Kidney (tissue), 14 donors: Measurements from ENCODE around the gene NEURL1B. TPM values are rescaled to one million over a fixed set of nuclear protein-coding genes. Genes with fewer than 3 reads are reported as not detected.
"Not testable (repeated sequence)": the region's sequence is repeated elsewhere in the genome, so short reads cannot be mapped to it uniquely, and the experiment has no call there.

Experiments
- DNase-seq, 5 donors: peaks; one replicate each; pipeline ENCODE4 v3.0.0-alpha.2; 2013 to 2020
- FAIRE-seq: peaks from 2 replicates; lab custom pipeline; 2012; peaks lifted over from hg19 to GRCh38; lab: Jason Lieb, UNC
- H3K27ac ChIP-seq, 2 donors: one replicate each; pipeline ENCODE4 v1.7.0; 2013; ENCODE audit warnings: low read depth in 2 of 2, low read length in 2 of 2, inconsistent platforms in 1 of 2
- H3K27me3 ChIP-seq: one replicate; pipeline ENCODE4 v1.7.1; 2013; ENCODE audit warnings: low read length, inconsistent platforms; ENCODE audit not compliant: control insufficient read depth, insufficient read depth
- H3K36me3 ChIP-seq, 3 donors: one replicate each; pipeline versions ENCODE4 v1.7.0 to v1.7.1; 2013; ENCODE audit warnings: low read length in 3 of 3, control low read depth in 1 of 3, inconsistent platforms in 1 of 3; ENCODE audit not compliant: insufficient read depth in 3 of 3, control insufficient read depth in 2 of 3
- H3K4me1 ChIP-seq, 3 donors: one replicate each; pipeline versions ENCODE4 v1.7.0 to v1.7.1; 2013; ENCODE audit warnings: low read length in 3 of 3, inconsistent platforms in 1 of 3, low read depth in 1 of 3; ENCODE audit not compliant: control insufficient read depth in 2 of 3, insufficient read depth in 2 of 3
- H3K4me3 ChIP-seq, 3 donors: one replicate each; pipeline versions ENCODE4 v1.7.0 to v1.8.1; 2013; ENCODE audit warnings: low read length in 3 of 3, control low read depth in 1 of 3, inconsistent platforms in 1 of 3
- H3K9ac ChIP-seq, 3 donors: one replicate each; pipeline versions ENCODE4 v1.7.0 to v1.7.1; 2013; ENCODE audit warnings: low read length in 3 of 3, control low read depth in 1 of 3, inconsistent platforms in 1 of 3
- H3K9me3 ChIP-seq, 3 donors: one replicate each; pipeline versions ENCODE4 v1.7.0 to v1.7.1; 2013; ENCODE audit warnings: low read length in 3 of 3, control low read depth in 1 of 3, inconsistent platforms in 1 of 3; ENCODE audit not compliant: control insufficient read depth in 2 of 3, insufficient read depth in 1 of 3
- intact Hi-C: fragments of 100-400 bp; cut with DNase I; formaldehyde crosslinking; loops from one replicate; pipeline ENCODE4 v1.11.1; 2022
- polyA plus RNA-seq: library from polyadenylated mRNA; stranded (reverse); fragments of 350-450 nt; fragmentation: Illumina TruSeq; extraction: RNeasy Lipid Tissue Mini Kit (QIAGEN cat#74804); gene quantifications from one replicate; pipeline ENCODE4 v1.2.3, GENCODE V29; 2014; ENCODE audit warnings: low read depth, low replicate concordance; ENCODE audit not compliant: insufficient read depth
- total RNA-seq: library from RNA; stranded (reverse); fragmentation: NEBNext Ultra II Directional; extraction: Animal tissue kit (Norgen Biotek cat#: 25700); gene quantifications from one replicate; pipeline ENCODE4 v1.2.1, GENCODE V29; 2021
- TF ChIP-seq, protein P1 (sequence below): IDR thresholded peaks from 3 replicates; pipeline ENCODE4 v1.5.1; 2012; ENCODE audit warnings: mild to moderate bottlenecking, moderate library complexity, borderline replicate concordance; ENCODE audit not compliant: insufficient read depth; ENCODE audit errors: extremely low read depth
- donor health status: control.
- donor health status: control.
- donor health status: control.
- donor health status: control.
- donor health status: control.
- donor health status: DM: yes; HTN: yes; CAD: no.
- donor health status: Normal renal cell carcinoma (clear cell type).

The NEURL1B gene
- total and polyA plus RNA-seq, 2 donors from 2014 or later: 5.4 to 42.6 TPM

GRCh38 chr5:172648013-172648381 is 6.9 kb downstream of the NEURL1B start:
- Histone ChIP-seq H3K9ac (no peak overlapping the region), H3K27ac (no peak overlapping the region), H3K36me3 (no peaks in the 10 kb centered on the region), H3K27me3 (no peaks in the 10 kb centered on the region), H3K9me3 (no peaks in the 10 kb centered on the region), H3K4me1 (peaks cover 0 to 29% (median 0%) of the 10 kb centered on the region in 3 donors), H3K4me3 (no peak overlapping the region)
- TF ChIP-seq, protein P1, sequence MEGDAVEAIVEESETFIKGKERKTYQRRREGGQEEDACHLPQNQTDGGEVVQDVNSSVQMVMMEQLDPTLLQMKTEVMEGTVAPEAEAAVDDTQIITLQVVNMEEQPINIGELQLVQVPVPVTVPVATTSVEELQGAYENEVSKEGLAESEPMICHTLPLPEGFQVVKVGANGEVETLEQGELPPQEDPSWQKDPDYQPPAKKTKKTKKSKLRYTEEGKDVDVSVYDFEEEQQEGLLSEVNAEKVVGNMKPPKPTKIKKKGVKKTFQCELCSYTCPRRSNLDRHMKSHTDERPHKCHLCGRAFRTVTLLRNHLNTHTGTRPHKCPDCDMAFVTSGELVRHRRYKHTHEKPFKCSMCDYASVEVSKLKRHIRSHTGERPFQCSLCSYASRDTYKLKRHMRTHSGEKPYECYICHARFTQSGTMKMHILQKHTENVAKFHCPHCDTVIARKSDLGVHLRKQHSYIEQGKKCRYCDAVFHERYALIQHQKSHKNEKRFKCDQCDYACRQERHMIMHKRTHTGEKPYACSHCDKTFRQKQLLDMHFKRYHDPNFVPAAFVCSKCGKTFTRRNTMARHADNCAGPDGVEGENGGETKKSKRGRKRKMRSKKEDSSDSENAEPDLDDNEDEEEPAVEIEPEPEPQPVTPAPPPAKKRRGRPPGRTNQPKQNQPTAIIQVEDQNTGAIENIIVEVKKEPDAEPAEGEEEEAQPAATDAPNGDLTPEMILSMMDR: no peak
- no peak for DNase-seq
- no peak for FAIRE-seq
- intact Hi-C loops: no loop called here

DNA sequence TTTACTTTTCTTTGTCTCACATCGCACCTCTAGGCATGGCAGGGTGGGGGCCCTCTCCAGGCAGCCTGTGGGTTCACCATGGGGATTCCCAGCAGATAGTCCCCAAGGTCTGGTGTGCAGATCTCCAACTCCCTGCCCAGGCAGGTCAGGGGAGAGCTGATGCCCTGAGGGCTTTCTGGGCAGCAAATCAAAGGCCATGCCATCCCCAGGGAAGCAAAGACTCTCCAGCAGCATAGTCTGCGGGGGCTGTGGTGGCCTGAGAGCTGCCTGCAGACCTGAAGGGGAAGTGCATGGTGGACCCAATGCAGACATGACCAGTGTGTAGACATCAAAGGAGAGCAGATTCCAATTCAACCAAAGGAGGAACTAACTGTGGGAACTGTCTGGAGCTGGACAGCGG is 7.7 kb downstream of the NEURL1B start:
- no peaks in the 10 kb centered on the region for H3K36me3 ChIP-seq
- H3K4me3 ChIP-seq: no peak overlapping the region
- no peak for FAIRE-seq
- TF ChIP-seq, protein P1: no peak
- DNase-seq: no peak
- no peak overlapping the region for H3K9ac ChIP-seq
- H3K27ac ChIP-seq: no peak overlapping the region
- peaks cover 0 to 24% (median 0%) of the 10 kb centered on the region in 3 donors for H3K4me1 ChIP-seq
- no peaks in the 10 kb centered on the region for H3K9me3 ChIP-seq
- no peaks in the 10 kb centered on the region for H3K27me3 ChIP-seq
- intact Hi-C loops: no loop called here

DNA sequence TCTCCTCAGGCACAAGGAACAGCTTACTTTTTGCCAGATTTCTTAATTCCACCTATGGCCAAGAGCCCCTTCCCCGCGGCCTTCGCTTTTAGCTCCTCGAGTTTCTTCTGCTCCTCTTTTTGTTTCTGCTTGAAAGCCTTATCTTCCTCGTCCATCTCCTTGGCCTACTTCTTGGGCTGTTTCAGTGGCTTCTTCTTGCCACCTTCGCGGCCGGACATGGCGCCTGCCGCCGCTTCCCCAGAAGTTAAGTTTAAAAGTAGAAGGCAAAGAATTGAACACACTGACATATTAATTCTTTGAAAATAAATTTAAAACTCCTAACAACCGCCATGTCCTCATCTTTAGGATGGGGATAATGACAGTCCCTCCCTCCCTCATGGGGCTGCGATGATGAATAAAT is 15.4 kb downstream of the NEURL1B start:
- H3K9me3 ChIP-seq, FAIRE-seq, H3K27ac ChIP-seq, H3K27me3 ChIP-seq, H3K9ac ChIP-seq, H3K4me3 ChIP-seq, H3K36me3 ChIP-seq, DNase-seq, intact Hi-C loops: not testable (repeated sequence)
- H3K4me1 ChIP-seq: peaks cover 0 to 18% (median 9%) of the 10 kb centered on the region in 3 donors

DNA sequence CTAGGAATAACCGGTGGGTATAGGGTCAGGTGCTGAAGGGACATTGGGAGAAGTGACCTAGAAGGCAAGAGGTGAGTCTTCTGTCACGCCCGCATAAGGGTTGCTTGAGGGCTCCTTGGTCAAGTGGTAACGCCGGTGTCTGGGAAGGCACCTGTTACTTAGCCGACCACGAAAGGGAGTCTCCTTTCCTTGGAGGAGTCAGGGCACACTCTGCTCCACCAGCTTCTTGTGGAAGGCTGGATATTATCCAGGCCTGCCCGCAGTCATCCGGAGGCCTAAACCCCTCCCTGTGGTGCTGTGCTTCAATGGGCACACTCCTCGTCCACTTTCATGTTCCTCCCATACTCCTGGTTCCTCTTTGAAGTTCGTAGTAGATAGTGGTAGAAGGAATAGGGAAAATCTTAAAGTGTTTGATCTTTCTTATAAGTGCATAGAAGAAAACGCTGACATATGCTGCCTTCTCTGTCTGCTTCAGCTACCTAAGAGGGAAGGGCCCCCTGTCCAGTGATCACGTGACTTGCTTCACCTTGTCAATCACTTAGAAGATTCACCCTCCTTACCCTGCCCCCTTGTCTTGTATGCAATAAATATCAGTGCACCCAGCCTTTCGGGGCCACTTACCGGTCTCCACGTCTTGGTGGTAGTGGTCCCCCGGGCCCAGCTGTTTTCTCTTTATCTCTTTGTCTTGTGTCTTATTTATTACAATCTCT is 16.6 kb downstream of the NEURL1B start:
- H3K4me3 ChIP-seq, H3K9me3 ChIP-seq, intact Hi-C loops, H3K9ac ChIP-seq, H3K36me3 ChIP-seq, H3K27ac ChIP-seq, H3K27me3 ChIP-seq, DNase-seq, FAIRE-seq: not testable (repeated sequence)
- peaks cover 0 to 18% (median 9%) of the 10 kb centered on the region in 3 donors for H3K4me1 ChIP-seq
